Cerebellar cortex (tissue), 1 donor: ENCODE results near the gene OR52I2.
A peak's percentile ranks its signal among the peaks of the same experiment; 100 is the strongest.

ENCODE experiments used
- DNase-seq: peaks from one replicate; pipeline ENCODE4 v3.0.0-alpha.2; 2015; ENCODE audit warnings: low spot score

The OR52I2 gene

DNA sequence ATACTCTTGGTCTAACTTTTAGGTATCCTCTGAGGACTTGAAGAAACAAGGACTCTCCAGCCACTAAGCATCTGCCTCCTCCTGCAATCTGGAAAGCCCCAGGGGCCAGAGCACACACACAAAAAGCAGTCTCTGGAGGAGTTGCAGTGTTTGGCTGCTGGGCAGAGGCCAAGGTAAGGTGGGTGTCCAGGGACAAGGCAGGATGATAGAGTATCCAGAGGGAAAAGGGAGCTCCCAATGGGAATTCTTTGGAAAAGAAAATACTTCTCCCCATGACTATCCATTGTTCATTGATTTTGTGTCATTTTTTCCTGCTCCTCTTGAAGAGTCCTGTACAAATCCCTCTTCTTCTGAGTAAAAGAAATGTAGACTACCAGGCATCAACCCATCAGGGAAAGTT, at the start of gene OR52I2:
Gene OR52I2 (plus strand): TSS at position 301 of the 400 bp plus-strand sequence.
- no peak for DNase-seq

DNA sequence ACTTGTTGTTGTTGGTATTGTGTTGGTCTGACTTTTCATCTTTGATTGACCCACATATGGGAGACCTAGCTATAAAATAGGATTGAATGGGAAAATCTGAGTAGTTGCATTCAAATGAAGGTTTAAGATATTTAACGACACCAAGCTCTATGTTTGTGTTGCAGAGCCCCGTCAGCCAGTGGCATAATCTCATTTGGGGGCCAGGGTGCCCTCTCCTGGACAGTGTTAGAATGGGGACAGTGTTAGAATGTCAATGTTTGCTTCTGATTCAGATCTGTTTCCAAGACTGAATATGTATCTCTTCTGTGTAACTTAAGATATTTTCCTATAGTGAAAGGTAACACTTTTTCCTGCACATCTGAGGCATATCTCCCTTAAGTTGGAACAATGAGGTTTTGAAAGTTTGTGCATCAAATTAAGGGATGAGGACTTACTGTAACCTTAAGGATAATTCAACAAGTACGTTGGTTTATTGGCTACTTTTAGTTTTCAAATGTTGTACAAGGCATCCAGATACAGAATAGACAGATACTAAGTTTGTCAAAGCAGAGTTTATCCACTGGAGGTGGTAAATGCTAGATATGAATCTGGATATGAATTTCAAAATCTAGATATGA, 41.8 kb upstream of the OR52I2 start:
- DNase-seq: peak; percentile 25

DNA sequence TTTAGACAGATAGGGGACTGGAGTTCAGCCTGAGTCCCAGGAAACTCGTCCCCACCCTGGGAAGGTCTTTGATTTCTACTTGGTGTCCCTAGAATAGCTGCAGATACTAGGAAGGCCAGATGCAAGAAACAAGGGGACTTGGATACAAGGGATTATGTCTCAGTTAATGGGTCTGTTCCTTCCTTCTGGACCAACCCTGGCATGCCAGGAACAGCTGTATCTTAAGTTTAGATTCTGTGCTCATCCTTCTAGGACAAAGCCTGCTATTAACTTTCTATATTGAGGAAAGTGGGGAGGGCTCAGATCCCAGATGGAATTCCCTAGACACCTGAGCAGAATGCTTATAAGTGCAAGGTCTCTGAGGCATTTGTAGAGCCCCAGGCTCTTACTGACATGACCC, 40.5 kb upstream of the OR52I2 start:
- DNase-seq: no peak

DNA sequence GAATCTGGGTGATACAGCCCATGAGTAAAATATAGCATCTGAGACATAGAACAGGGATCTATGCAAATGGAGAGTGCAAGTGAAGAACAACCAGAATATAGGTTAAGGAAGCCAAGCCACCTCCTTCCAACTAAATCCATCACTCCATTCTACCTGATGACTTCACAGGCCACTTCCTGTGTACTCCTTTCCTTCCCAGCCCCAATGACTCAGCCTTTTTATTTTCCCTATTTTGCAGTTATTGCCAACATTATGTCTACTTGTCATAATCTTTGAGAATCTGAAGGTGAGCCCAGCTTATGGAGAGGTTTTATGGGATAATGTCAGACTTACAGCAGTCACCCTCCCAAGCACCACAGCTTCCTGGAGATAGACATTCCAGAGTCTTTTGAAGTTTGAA, 38.0 kb upstream of the OR52I2 start:
- no peak for DNase-seq

DNA sequence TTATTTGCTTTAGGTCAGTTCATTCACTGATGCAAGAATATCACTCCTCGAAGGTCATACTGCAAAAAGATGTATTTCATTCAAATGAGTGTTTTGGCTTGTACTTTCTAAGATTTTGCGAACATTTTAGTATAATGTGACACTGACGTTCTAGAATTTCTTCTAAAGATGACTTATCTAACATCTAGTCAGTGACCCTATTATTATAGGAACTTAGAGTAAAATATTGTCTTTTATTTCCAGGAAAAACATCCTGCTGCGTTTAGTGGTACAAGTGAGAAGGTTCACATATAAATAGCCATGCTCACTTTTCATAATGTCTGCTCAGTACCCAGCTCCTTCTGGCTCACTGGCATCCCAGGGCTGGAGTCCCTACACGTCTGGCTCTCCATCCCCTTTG, 36.7 kb upstream of the OR52I2 start, which contains the start of gene OR52M1:
Gene OR52M1 (plus strand): TSS at position 301 of the 400 bp plus-strand sequence. CDS start 0 bp downstream, at position 301.
- no peak for DNase-seq

DNA sequence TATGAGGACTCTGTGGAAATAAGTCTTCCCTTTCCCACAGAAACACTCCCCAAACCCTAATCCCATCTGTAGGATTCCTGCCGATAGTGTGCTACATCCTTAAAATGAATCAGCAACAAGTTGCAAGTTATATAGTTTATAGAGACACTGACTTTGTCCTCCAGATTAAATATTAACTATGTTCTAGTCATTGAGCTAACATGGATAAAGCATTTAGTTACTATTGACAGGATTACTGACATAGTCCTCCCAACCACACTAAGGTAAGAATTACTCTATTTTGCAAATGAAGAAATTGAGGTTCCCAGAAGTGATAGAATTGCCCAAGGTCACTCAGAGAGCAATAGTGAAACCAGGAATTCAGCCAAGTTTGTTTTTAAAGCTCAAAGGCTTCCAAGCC, 34.7 kb upstream of the OR52I2 start:
- DNase-seq: no peak

DNA sequence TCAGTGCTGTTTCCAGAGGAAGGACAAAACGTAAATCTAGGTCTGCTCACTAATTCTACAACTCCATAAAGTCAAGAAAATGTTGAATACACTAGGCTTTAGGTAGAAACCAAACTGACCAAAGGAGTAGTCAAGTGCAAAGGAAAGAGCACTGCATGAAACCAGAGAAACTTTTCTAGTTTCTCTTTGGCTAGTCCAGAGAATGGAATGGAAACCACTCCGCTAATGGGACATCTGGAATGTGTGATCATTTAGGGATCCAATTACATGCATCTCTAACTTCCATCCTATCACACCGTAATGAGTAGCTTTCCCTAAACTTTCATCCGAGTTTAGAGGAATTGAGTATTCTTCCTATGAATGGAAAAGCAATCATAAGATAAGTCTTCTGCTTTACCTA, 34.1 kb upstream of the OR52I2 start:
- DNase-seq: no peak

DNA sequence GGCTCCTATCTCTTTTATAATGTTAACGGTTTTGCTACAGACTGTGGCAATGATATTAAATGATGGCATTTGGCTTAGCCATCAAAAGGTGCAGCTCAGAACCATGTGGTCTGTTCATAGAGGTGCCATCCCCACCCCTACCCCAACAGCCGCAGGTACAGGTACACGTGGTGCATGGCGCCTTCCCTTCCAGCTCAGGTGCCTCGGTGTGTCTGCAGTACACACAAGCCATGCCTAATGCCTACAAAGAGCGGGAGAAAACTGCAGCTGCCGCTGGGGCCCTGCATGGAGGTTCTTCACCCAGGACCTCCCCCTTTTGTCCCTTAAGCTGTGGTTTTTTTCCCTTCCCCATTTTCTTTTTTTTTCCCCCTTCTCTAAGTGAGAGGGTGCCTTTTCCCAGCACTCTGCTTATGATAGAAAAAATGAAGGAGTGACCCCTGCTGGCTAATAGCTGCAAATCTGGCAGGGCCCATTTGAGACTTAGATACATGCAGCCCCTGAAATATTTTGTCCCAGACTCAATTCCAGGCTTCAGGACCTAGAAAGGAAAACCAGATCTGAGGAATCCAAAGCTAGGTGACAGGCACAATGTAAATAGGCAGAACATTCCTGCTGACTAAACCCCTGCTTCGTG, 30.1 kb upstream of the OR52I2 start:
- no peak for DNase-seq

DNA sequence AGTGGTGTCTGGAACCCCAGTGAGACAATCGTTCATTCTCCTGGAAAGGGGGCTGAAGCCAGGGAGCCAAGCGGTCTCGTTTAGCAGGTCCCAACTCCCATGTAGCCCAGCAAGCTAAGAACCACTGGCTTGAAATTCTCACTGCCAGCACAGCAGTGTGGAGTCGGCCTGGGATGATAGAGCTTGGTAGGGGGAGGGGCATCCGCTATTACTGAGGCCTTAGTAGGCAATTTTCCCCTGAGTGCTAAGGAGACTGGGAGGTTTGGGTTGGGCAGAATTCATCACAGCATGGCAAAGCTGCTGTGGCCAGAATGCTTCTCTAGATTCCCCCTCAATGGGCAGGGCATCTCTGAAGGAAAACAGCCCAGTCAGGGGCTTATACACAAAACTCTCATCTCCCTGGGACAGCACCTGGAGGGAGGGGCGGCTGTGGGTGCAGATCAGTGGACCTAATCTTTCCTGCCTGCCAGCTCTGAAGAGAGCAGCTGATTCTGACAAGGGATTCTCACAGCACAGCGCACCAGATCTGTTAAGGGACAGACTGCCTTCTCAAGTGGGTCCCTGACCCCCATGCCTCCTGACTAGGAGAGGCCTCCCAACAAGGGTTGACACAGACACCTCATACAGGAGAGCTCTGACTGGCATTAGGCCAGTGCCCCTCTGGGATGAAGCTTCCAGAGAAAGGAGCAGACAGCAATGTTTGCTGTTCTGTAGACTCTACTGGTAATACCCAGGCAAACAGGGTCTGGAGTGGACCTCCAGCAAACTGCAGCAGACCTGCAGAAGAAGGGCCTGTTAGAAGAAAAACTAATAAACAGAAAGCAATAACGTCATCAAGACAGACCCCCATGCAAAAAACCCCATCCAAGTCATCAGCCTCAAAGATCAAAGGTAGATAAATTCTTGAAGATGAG, 21.8 kb upstream of the OR52I2 start:
- DNase-seq: no peak

DNA sequence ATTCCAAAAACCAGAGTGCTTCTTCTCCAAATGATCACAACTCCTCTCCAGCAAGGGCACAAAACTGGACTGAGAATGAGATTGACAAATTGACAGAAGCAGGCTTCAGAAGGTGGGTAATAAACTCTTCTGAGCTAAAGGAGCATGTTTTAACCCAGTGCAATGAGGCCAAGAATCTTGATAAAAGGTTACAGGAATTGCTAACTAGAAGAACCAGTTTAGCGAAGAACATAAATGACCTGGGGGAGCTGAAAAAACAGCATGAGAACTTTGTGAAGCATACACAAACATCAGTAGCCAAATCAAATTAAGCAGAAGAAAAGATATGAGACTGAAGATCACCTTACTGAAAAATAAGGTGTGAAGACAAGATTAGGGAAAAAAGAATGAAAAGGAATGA, 21.1 kb upstream of the OR52I2 start:
- DNase-seq: no peak

DNA sequence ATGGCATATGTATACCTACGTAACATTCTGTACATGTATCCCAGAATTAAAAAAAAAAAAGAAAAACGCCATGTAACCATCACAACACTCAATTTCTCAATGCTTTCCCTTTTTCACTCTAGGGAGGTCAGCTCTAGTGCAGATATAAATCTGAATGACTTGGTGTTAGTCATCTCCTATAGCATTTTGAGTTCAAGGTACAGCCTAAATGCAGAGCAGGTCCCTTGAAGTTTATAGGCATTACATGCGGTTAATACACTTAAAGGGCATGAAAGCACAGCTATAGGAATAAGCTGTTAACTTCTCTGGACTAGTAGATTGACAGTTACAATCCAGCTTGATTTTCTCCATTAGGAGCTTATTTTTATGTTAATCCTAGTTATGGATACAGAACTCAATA, 16.2 kb upstream of the OR52I2 start:
- DNase-seq: no peak

DNA sequence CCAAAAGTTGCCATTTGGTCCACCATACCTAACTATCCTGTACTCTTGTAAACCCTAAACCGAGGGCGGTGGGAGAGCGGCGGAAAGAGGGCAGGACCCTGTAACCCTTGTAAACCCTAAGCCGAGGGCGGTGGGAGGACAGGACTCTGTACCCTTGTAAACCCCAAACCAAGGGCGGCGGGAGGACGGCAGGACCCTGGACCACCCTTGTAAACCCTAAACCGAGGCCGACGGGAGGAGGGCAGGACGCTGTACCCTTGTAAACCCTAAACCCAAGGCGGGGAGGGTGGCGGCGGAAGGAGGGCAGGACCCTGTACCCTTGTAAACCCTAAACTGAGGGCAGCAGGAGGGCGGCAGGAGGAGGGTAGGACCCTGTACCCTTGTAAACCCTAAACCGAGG, 12.5 kb upstream of the OR52I2 start:
- no peak for DNase-seq

DNA sequence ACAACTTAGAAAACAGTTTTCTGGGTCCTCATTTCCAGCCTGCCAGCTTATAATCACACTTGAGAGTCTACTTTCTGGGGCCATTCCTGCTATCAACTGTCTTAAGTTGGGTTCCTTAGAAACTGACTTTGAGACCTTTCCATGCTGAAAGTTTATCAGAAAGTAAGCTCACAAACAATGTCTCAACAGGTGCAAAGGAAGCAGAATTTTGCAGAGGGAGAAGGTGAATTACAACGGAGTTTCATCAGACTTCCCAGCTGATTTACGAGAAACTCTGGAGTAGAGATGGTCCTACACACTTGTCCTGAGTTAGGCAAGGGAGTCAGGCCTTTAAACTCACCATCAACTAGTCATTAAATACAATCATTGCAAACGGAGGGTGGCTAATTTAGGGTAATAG, 4.7 kb upstream of the OR52I2 start:
- DNase-seq: no peak

DNA sequence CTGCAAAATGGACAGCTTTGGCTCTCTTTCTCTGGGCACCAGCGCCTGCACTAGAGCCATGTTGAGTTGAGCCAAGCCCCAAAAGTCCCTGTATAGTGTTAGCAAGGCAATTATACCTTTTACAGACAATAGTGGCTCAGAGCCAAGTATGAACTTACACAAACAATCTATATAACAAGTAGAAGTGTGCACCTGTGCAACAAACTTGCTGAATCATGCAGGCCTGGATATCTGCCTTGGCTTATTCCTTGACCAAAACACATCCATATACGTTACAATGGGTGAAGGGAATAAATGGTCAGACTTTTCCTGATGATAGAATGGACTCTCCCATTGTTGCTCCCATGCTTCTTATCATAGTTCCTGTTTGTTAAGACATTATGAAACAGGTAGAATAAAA, 3.8 kb upstream of the OR52I2 start:
- no peak for DNase-seq

DNA sequence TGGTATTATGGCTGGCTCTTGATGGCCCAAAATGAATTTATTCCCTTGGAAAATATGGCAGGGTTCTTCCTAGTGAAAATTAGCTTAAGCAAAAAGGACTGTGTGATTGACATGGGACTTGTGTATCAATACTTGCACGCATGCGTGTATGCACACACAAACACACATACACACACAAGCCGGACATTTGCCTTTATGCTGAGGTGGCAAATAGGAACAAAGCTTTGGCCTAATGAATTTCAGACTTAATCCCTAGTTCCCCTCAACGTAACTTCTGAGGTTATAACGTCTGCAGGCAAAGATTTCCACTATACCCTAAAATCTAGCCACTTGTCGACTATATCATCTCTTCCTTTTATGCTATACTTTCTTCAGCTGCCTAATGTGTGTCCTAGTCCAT, 2.9 kb upstream of the OR52I2 start:
- no peak for DNase-seq

DNA sequence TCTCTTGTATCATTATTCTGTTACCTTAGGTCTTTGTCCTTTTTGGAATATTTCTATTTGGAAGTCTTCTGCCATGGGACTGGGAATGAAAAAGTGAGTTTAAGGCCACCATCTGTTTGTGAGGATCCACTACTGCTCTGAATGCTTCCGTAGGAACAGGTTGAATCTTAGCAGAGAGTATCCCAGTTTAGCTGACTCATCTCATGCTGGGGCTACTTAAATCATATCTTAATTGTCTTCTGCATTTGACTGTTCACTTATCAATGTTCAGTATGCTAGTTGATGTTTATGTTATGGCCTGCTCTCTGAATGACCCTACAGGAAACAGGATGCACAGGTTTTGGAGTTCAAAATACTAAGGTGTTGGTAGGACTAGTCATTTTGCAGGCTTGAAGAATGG, 1.4 kb upstream of the OR52I2 start:
- DNase-seq: no peak

DNA sequence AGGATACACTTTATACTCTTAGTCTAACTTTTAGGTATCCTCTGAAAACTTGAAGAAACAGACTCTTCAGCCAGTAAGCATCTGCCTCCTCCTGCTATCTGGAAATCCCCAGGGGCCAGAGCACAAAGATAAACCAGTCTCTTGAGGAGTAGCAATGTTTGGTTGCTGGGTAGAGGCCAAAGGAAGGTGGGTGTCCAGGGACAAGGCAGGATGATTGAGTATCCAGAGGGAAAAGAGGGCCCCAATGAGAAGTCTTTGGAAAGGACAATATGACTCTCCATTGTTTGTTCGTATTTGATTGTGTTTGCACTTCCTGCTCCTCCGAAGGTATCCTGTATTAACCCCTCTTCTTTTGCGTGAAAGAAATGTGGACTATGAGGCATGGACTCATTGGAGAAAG, 7.5 kb downstream of the OR52I2 start:
- DNase-seq: no peak

DNA sequence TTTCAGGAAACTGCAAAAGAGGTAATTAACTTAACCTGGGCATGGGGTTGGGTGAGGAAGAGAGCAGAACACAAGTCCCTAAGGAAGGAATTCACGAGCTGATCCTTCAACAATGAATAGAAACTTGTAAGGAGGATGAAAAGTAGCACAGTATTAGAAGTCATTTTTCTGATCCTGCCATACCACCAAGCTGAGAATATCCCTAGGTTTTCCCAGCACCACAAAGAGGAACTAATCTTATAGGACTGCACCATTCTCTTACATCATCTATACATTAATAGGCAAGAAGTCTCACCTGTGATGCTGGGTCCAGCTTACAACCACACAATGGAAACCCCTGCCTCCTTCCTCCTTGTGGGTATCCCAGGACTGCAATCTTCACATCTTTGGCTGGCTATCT, 12.2 kb downstream of the OR52I2 start, which contains the start of gene OR52I1:
Gene OR52I1 (plus strand): TSS at position 301 of the 400 bp plus-strand sequence. CDS start 0 bp downstream, at position 301.
- DNase-seq: no peak

DNA sequence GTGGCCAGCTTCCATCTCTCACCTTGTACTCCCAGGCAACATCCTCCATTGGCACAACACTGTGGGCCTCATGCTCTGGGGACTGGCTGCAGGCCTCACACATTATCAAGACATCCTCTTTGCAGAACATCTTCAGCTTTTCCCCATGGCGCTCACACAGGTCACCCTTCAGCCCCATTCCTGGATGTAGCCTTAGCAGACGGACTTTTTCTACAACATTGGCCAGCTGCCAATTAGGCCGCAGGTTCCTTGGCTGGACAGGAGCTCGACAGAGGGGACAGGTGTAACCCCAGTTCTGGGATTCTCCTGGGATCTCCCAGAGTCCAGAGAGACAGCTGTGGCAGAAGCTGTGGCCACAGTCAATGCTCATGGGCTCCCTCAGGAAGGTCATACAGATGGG, 23.5 kb downstream of the OR52I2 start:
- no peak for DNase-seq

DNA sequence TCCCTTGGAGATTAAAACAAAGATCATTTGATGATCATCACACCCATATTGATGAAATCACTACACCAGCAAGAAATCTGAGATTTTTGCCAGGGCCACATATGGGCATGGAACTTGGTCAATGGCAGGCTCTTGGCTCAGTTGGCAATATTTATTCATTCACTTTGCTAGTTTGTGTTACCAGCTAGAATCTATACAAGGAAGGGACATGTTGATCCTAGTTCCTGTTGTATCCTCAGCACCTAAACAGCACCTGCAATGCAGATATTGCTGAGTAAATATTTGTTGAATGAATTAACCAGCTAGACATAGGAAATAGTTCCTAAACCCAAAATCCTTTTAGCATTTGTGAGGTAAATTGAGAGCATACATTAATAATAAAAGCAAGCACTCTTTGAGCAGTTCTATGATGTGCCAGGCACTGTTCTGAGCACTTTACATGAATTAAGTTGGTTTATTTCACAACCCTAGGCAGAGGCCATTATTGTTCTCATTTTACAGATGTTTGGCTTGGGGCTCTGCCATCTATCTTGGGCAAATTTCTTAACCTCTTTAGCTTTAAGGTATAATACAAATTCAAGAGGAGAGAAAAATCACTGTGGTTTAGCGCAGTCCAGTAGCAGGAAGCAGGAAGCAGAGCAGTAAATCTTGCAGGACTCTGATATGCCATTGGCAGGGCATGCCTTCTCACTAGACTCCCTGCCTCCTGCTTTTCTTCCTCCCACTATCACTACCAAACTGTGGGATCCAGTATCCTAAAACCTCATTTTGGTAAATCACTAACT, 24.9 kb downstream of the OR52I2 start:
- peak; percentile 4 for DNase-seq

DNA sequence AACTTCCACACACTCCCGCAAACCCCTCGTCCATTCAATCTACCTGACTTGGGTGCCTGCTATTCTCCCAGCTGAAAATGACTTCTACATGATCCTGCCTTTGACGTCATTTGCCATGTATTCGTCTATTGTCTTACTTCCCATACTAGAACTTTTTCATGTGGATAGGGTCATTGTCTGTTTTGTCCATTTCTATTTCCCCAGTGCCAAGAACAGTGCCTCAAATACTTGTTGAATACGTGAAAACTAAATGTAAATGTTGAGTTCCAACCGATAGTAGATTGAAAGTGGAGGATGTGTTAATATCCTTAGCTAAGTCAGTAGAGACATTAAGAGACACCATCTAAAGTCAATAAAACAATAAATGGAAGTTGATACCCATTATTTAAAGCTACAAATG, 25.6 kb downstream of the OR52I2 start:
- peak; percentile 40 for DNase-seq
